GM06990 (cell line): ENCODE results near the gene LARP1B.
"Not testable (repeated sequence)": the region's sequence is repeated elsewhere in the genome, so short reads cannot be mapped to it uniquely, and the experiment has no call there.

Experiments
- DNase-seq: peaks from one replicate; pipeline ENCODE4 v3.0.0-alpha.2; 2011; ENCODE audit not compliant: insufficient read length; ENCODE audit errors: extremely low read depth
- H3K27me3 ChIP-seq: replicated peaks from 2 replicates; pipeline ENCODE4 v1.6.0; 2011; ENCODE audit warnings: low read length; ENCODE audit not compliant: control insufficient read depth, insufficient read depth
- H3K36me3 ChIP-seq: 2 replicates; pipeline ENCODE4 v1.5.1; 2011; ENCODE audit warnings: low read length; ENCODE audit not compliant: control insufficient read depth, insufficient read depth
- H3K4me3 ChIP-seq: replicated peaks from 2 replicates; pipeline ENCODE4 v1.5.1; 2011; ENCODE audit warnings: low read depth, mild to moderate bottlenecking, control low read depth, low read length
- CTCF ChIP-seq: IDR thresholded peaks from 2 replicates; pipeline ENCODE4 v1.5.1; 2011; ENCODE audit warnings: low read length, control low read depth, mild to moderate bottlenecking, inconsistent platforms; ENCODE audit not compliant: insufficient read depth, poor library complexity, severe bottlenecking

LARP1B gene

GRCh38 chr4:128055441-128056206 lies 5.5 kb upstream of the LARP1B start:
- not testable (repeated sequence) for H3K36me3 ChIP-seq, H3K27me3 ChIP-seq, DNase-seq, H3K4me3 ChIP-seq

GRCh38 chr4:128056396-128056795 lies 4.7 kb upstream of the LARP1B start:
- no peaks in the 10 kb centered on the region for H3K36me3 ChIP-seq
- no peak for DNase-seq
- H3K27me3 ChIP-seq: no peaks in the 10 kb centered on the region
- TF ChIP-seq CTCF: no peak
- H3K4me3 ChIP-seq: no peak overlapping the region

- no peaks in the 10 kb centered on the region for H3K27me3 ChIP-seq
- H3K4me3 ChIP-seq: peak overlapping the region; percentile 67
- no peak for DNase-seq
- no peaks in the 10 kb centered on the region for H3K36me3 ChIP-seq
- no peak for TF ChIP-seq CTCF
These were observed 902 bp upstream of the LARP1B start for GRCh38 chr4:128060121-128060698.

GRCh38 chr4:128061566-128062536 lies 739 bp downstream of the LARP1B start:
- Histone ChIP-seq H3K36me3 (no peaks in the 10 kb centered on the region), H3K27me3 (no peaks in the 10 kb centered on the region), H3K4me3 (peak overlapping the region; percentile 67)
- peak; percentile 79 for DNase-seq
- TF ChIP-seq CTCF: peak; percentile 38

GRCh38 chr4:128066453-128066820 lies 5.3 kb downstream of the LARP1B start:
- H3K27me3 ChIP-seq, H3K4me3 ChIP-seq, H3K36me3 ChIP-seq, DNase-seq: not testable (repeated sequence)

GRCh38 chr4:128068918-128069317 lies 7.8 kb downstream of the LARP1B start:
- H3K36me3 ChIP-seq: no peaks in the 10 kb centered on the region
- no peak overlapping the region for H3K4me3 ChIP-seq
- DNase-seq: no peak
- no peaks in the 10 kb centered on the region for H3K27me3 ChIP-seq
- TF ChIP-seq CTCF: peak; percentile 29
